Uterus (tissue), 4 donors: Measurements from ENCODE around the gene NYAP1. TPM values are rescaled to one million over a fixed set of nuclear protein-coding genes. Genes with fewer than 3 reads are reported as not detected.

ENCODE experiments used
- DNase-seq, 2 donors: peaks; one replicate each; pipeline ENCODE4 v3.0.0-alpha.2; 2019 to 2020
- H3K27ac ChIP-seq, 2 donors: fragments of 200-600 bp; sonication (generic); 1 replicate in 1 of 2; 2 replicates in 1 of 2; pipeline ENCODE4 v1.5.1; 2016 to 2018
- H3K27me3 ChIP-seq, 2 donors: fragments of 200-600 bp; sonication (generic); one replicate each; pipeline ENCODE4 v1.5.1; 2018 to 2019; ENCODE audit warnings: control low read depth in 1 of 2
- H3K36me3 ChIP-seq, 2 donors: fragments of 200-600 bp; sonication (generic); one replicate each; pipeline ENCODE4 v1.5.1; 2019; ENCODE audit warnings: control low read depth in 1 of 2
- H3K4me1 ChIP-seq, 2 donors: fragments of 200-600 bp; sonication (generic); one replicate each; pipeline ENCODE4 v1.5.1; 2018 to 2019; ENCODE audit warnings: control low read depth in 1 of 2
- H3K4me3 ChIP-seq, 2 donors: fragments of 200-600 bp; sonication (generic); 1 replicate in 1 of 2; 2 replicates in 1 of 2; pipeline ENCODE4 v1.5.1; 2018 to 2019; ENCODE audit warnings: mild to moderate bottlenecking in 1 of 2
- H3K9me3 ChIP-seq, 2 donors: fragments of 200-600 bp; sonication (generic); one replicate each; pipeline ENCODE4 v1.5.1; 2019; ENCODE audit warnings: control low read depth in 1 of 2
- CTCF ChIP-seq, 4 experiments: fragments of 200-600 bp in 2 of 4; fragments of 450-650 bp in 2 of 4; sonication (generic) in 2 of 4; IDR thresholded peaks; one replicate each; pipeline ENCODE4 v1.5.1; 2016 to 2019; ENCODE audit warnings: antibody characterized with exemption in 4 of 4, mild to moderate bottlenecking in 2 of 4, moderate library complexity in 1 of 4
- POLR2A ChIP-seq, 2 donors: fragments of 450-650 bp; IDR thresholded peaks; one replicate each; pipeline ENCODE4 v1.6.1; 2016; ENCODE audit warnings: antibody characterized with exemption in 2 of 2, mild to moderate bottlenecking in 1 of 2, moderate library complexity in 1 of 2
- intact Hi-C: fragments of 100-400 bp; cut with DNase I; formaldehyde crosslinking; loops from one replicate; pipeline ENCODE4 v1.15.1; 2023; ENCODE audit warnings: low total_unique reads
- total RNA-seq, 4 donors: library from RNA; depleted of rRNA in 3 of 4; stranded (reverse); fragments of >200 nt in 3 of 4; gene quantifications; one replicate each; pipeline versions ENCODE4 v1.1.0 to v1.2.4, GENCODE V29; 2014 to 2023
- donor health status: DM: yes; HTN: yes; CAD: no.

Gene NYAP1
- total RNA-seq, 4 donors from 2014 or later, result 0.29 to 6.5 (median 2.4) TPM

DNA sequence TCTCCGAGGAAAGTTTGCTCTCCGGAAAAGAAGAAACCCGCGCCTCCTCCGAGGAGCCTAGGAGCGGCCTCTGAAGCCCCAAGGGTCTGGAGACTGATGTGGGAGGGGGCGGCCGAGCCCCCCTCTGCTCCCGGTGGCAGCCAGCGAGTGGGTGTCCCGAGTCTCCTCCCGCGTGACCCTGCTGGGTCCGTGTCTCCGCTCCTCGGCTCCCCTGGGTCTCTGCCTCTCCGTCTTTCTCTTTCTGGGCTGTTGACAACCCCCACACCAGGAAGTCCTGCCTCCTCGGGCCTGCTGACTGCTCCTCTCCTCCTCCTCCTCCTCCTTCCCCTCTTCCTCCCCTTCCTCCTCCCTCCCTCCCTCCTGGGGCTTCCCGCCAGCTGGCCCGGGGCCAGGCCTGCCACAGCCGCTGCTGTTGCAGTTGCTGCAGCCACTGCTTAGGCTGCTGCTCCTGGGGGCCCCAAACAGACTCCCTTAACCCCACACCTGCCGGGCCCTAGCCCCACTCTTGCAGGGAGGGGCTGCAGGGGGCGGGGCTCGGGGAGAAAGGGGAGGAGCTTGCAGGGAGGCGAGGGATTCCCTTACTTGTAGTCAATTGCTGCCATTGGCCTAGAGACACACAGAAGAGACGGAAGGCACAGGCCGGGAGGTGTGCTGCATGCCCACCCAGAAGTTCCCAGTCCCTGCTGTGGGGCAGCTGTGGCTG lies 4.6 kb upstream of the NYAP1 start, which contains the start of gene TSC22D4:
Gene TSC22D4, minus strand, starts transcription at position 257 of the 703 bp plus-strand sequence. CDS start 1,176 bp downstream, outside the sequence.
- peak within 1 kb of the TSS; percentile 82 to 94 for H3K27ac ChIP-seq
- peaks cover 5 to 17% of the 10 kb centered on the region in 2 donors for H3K4me1 ChIP-seq
- TF ChIP-seq CTCF (IDR thresholded peaks at IDR 0.05) (peak in 2 of 4 experiments; percentile 6 to 15), POLR2A (IDR thresholded peaks at IDR 0.05) (peak; percentile 87 to 92)
- intact Hi-C loops, result no loop called here
- H3K9me3 ChIP-seq, result no peaks in the 10 kb centered on the region
- H3K4me3 ChIP-seq, result peak within 1 kb of the TSS; percentile 78 to 88
- no peaks in the 10 kb centered on the region for H3K27me3 ChIP-seq
- peak; percentile 97 for DNase-seq
- H3K36me3 ChIP-seq, result no peaks in the 10 kb centered on the region

DNA sequence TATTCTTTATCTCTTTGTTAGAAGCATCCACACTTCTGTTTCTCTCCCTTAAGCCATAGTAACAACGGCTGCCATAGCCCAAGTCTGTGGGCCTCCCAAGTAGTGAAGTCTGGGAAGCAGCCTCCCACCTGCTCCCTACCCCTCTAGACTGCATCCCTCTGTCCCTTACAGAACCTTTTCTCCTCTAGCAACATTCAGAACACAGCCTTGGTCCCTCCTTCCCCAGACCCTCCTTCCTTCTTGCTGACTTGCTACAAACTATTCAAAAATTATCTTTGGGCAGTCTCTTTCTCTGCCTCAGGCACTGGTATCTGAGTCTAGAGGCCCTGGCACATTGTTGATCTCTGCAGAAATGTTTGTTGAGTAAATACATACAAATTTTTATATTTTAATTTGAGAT lies 2.3 kb upstream of the NYAP1 start:
- H3K4me3 ChIP-seq, result no peak overlapping the region
- H3K9me3 ChIP-seq, result no peaks in the 10 kb centered on the region
- no peaks in the 10 kb centered on the region for H3K27me3 ChIP-seq
- no peak overlapping the region for H3K27ac ChIP-seq
- intact Hi-C loops, result no loop called here
- TF ChIP-seq POLR2A (IDR thresholded peaks at IDR 0.05) (no peak), CTCF (IDR thresholded peaks at IDR 0.05) (no peak)
- H3K4me1 ChIP-seq, result peaks cover 3 to 6% of the 10 kb centered on the region in 2 donors
- no peaks in the 10 kb centered on the region for H3K36me3 ChIP-seq
- no peak for DNase-seq

- DNase-seq, result no peak
- Histone ChIP-seq H3K4me1 (peaks cover 0 to 6% of the 10 kb centered on the region in 2 donors), H3K27ac (peak overlapping the region; percentile 63 to 81), H3K27me3 (no peaks in the 10 kb centered on the region), H3K9me3 (no peaks in the 10 kb centered on the region), H3K4me3 (peak overlapping the region; percentile 52 to 64), H3K36me3 (no peaks in the 10 kb centered on the region)
- TF ChIP-seq CTCF (IDR thresholded peaks at IDR 0.05) (no peak), POLR2A (IDR thresholded peaks at IDR 0.05) (no peak)
- intact Hi-C loops, result no loop called here
These were observed 1.0 kb upstream of the NYAP1 start for GRCh38 chr7:100482728-100483089.

DNA sequence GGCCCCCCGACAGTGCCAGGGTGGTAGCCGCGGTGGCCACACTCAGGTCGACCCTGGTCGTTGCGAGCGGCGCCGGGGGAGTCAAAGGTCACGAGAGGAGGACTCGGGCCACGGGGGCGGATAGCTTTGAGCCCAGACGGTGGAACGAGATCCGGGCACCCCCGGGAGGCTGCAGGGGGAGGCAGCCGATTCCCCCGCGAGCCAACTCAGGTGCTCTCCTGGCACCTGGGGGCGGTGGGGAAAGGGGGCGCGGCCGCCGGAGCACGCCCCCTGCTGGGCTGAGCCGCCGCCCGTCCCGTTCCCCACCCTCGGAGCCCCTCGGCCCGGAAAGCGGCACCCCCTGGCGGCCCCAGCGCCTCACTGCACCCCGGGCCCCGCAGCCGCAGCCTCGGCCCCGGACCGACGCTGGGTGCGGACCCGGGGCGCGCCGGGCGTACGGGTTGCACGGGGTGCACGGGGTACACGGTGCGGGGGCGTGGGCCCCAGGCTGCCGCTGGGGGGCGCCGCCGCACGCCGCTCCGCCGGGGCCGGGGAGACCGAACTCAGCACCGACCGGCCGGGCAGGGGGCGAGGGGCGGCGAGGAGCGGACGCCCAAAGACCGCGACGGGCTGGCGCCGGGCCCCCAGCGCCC lies 521 bp upstream of the NYAP1 start:
- intact Hi-C loops, result no loop called here
- no peaks in the 10 kb centered on the region for H3K9me3 ChIP-seq
- H3K4me1 ChIP-seq, result peaks cover 0 to 6% of the 10 kb centered on the region in 2 donors
- no peaks in the 10 kb centered on the region for H3K36me3 ChIP-seq
- peak overlapping the region; percentile 52 to 64 for H3K4me3 ChIP-seq
- H3K27me3 ChIP-seq, result no peaks in the 10 kb centered on the region
- DNase-seq, result peak; percentile 59 to 80
- TF ChIP-seq CTCF (IDR thresholded peaks at IDR 0.05), result peak; percentile 54 to 99 (median 98)
- TF ChIP-seq POLR2A (IDR thresholded peaks at IDR 0.05), result peak in 1 of 2 donors; percentile 27
- peak overlapping the region; percentile 63 to 81 for H3K27ac ChIP-seq

DNA sequence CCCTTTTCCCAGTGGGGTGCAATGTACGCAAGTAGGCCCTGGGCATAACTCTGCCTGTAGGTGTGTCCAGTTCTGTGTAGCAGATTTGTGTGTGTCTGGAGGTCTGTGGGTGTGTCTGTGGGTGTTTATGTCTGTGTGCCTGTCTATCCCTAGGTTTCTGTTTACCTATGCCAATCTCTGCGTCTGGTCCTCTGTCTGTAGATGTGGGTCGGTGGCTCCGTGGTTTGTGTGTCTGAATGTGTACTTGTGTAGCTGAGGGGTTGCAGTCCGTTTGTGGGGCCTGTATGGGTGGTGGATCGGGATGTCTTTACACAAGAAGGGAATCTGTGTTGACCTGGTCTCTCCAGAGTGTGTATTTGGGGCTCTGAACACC lies 932 bp downstream of the NYAP1 start:
- Histone ChIP-seq H3K36me3 (no peaks in the 10 kb centered on the region), H3K27me3 (no peaks in the 10 kb centered on the region), H3K4me3 (peak overlapping the region; percentile 52 to 64), H3K9me3 (no peaks in the 10 kb centered on the region), H3K27ac (peak overlapping the region; percentile 63 to 81), H3K4me1 (peaks cover 0 to 6% of the 10 kb centered on the region in 2 donors)
- no peak for TF ChIP-seq CTCF (IDR thresholded peaks at IDR 0.05)
- no peak for TF ChIP-seq POLR2A (IDR thresholded peaks at IDR 0.05)
- DNase-seq, result no peak
- intact Hi-C loops, result no loop called here
